SH-SY5Y (cell line): ENCODE measurements around the gene TAS2R60.

Experiments used
- GATA2 ChIP-seq: IDR thresholded peaks from 2 replicates; pipeline ENCODE4 v1.6.1; 2011; ENCODE audit warnings: mild to moderate bottlenecking, low read depth, low read length
- GATA3 ChIP-seq: IDR thresholded peaks from 2 replicates; pipeline ENCODE4 v1.6.1; 2011; ENCODE audit warnings: low read depth, mild to moderate bottlenecking, low read length, moderate library complexity

DNA sequence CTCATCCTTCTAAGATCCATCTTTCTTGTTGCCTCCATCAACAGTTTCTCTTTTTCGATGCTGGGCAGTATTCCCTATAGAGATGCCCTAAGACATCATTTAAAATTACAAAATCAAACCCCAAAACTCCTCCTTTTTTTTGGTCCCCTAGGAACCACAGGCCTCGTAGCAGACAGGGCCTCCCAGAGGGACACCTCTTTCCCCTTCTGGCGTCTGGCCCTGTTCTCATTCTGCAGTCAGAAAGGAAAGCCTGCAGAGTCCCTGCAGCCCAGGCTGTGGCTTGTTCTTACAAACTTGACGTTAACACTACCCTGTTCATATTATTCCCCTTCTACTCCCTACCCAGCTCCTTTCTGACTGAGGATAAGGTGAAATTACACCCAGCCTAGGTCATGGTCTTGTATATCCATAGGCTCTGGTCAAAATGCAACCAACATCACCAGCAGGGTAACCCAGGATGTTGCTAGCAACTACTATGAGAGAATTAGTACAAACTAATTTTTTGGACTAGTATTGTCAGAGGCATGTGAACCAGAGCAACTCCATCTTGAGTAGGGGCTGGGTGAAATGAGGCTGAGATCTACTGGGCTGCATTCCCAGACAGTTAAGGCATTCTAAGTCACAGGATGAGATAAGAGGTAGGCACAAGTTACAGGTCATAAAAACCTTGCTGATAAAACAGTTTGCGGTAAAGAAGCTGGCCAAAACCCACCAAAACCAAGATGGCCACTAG, 31.1 kb upstream of the TAS2R60 start:
- TF ChIP-seq GATA2 = no peak
- no peak for TF ChIP-seq GATA3
